ENCODE results near the gene OR1M1.

The OR1M1 gene

GRCh38 chr19:9109959-9110358 is 23.1 kb downstream of the OR1M1 start:
- no peak overlapping the region for H3K4me3 ChIP-seq (ENCODE audit: low read length)
- no peaks in the 10 kb centered on the region for H3K4me1 ChIP-seq (ENCODE audit: insufficient read depth, low read length)
- H3K27me3 ChIP-seq (ENCODE audit: insufficient read depth, low read length): no peaks in the 10 kb centered on the region
- H2AFZ ChIP-seq (ENCODE audit: low read depth, low read length): no peak overlapping the region
- no peaks in the 10 kb centered on the region for H3K36me3 ChIP-seq (ENCODE audit: insufficient read depth, low read length)
- H3K9me3 ChIP-seq (ENCODE audit: low read length): no peaks in the 10 kb centered on the region

- Histone ChIP-seq H3K9me3 (ENCODE audit: low read length) (no peaks in the 10 kb centered on the region), H3K27me3 (ENCODE audit: insufficient read depth, low read length) (no peaks in the 10 kb centered on the region), H3K36me3 (ENCODE audit: insufficient read depth, low read length) (no peaks in the 10 kb centered on the region), H2AFZ (ENCODE audit: low read depth, low read length) (no peak within 1 kb of the TSS), H3K4me3 (ENCODE audit: low read length) (no peak within 1 kb of the TSS), H3K4me1 (ENCODE audit: insufficient read depth, low read length) (no peaks in the 10 kb centered on the region)
Observed at GRCh38 chr19:9115307-9115813, 28.5 kb downstream of the OR1M1 start, which contains the start of gene OR7G1. OR7G1 (minus strand) TSS chr19:9115763; CDS start chr19:9115763, 0 bp downstream.

- Histone ChIP-seq H2AFZ (ENCODE audit: low read depth, low read length) (no peak overlapping the region), H3K4me1 (ENCODE audit: insufficient read depth, low read length) (no peaks in the 10 kb centered on the region), H3K4me3 (ENCODE audit: low read length) (no peak overlapping the region), H3K36me3 (ENCODE audit: insufficient read depth, low read length) (no peaks in the 10 kb centered on the region), H3K27me3 (ENCODE audit: insufficient read depth, low read length) (no peaks in the 10 kb centered on the region), H3K9me3 (ENCODE audit: low read length) (peaks cover 1% of the 10 kb centered on the region)
Observed at GRCh38 chr19:9116547-9116946, 29.7 kb downstream of the OR1M1 start.

- no peaks in the 10 kb centered on the region for H3K36me3 ChIP-seq (ENCODE audit: insufficient read depth, low read length)
- no peak within 1 kb of the TSS for H2AFZ ChIP-seq (ENCODE audit: low read depth, low read length)
- no peaks in the 10 kb centered on the region for H3K9me3 ChIP-seq (ENCODE audit: low read length)
- no peaks in the 10 kb centered on the region for H3K4me1 ChIP-seq (ENCODE audit: insufficient read depth, low read length)
- no peaks in the 10 kb centered on the region for H3K27me3 ChIP-seq (ENCODE audit: insufficient read depth, low read length)
- H3K4me3 ChIP-seq (ENCODE audit: low read length): no peak within 1 kb of the TSS
Observed at GRCh38 chr19:9126900-9127405, 40.1 kb downstream of the OR1M1 start, which contains the start of gene OR7G3. OR7G3 (minus strand) TSS chr19:9126950; CDS start chr19:9126950, 0 bp downstream.

- no peak overlapping the region for H2AFZ ChIP-seq (ENCODE audit: low read depth, low read length)
- no peaks in the 10 kb centered on the region for H3K9me3 ChIP-seq (ENCODE audit: low read length)
- H3K4me1 ChIP-seq (ENCODE audit: insufficient read depth, low read length): no peaks in the 10 kb centered on the region
- H3K27me3 ChIP-seq (ENCODE audit: insufficient read depth, low read length): no peaks in the 10 kb centered on the region
- H3K4me3 ChIP-seq (ENCODE audit: low read length): no peak overlapping the region
- H3K36me3 ChIP-seq (ENCODE audit: insufficient read depth, low read length): no peaks in the 10 kb centered on the region
Observed at GRCh38 chr19:9128171-9128570, 41.3 kb downstream of the OR1M1 start.

GRCh38 chr19:9130965-9131364 is 44.1 kb downstream of the OR1M1 start:
- Histone ChIP-seq H3K4me1 (ENCODE audit: insufficient read depth, low read length) (no peaks in the 10 kb centered on the region), H3K4me3 (ENCODE audit: low read length) (no peak overlapping the region), H3K27me3 (ENCODE audit: insufficient read depth, low read length) (no peaks in the 10 kb centered on the region), H3K9me3 (ENCODE audit: low read length) (no peaks in the 10 kb centered on the region), H3K36me3 (ENCODE audit: insufficient read depth, low read length) (no peaks in the 10 kb centered on the region), H2AFZ (ENCODE audit: low read depth, low read length) (no peak overlapping the region)

GRCh38 chr19:9132422-9132821 is 45.6 kb downstream of the OR1M1 start:
- H3K4me1 ChIP-seq (ENCODE audit: insufficient read depth, low read length): no peaks in the 10 kb centered on the region
- H3K9me3 ChIP-seq (ENCODE audit: low read length): no peaks in the 10 kb centered on the region
- H3K36me3 ChIP-seq (ENCODE audit: insufficient read depth, low read length): no peaks in the 10 kb centered on the region
- no peak overlapping the region for H3K4me3 ChIP-seq (ENCODE audit: low read length)
- no peak overlapping the region for H2AFZ ChIP-seq (ENCODE audit: low read depth, low read length)
- H3K27me3 ChIP-seq (ENCODE audit: insufficient read depth, low read length): no peaks in the 10 kb centered on the region

- peaks cover 2% of the 10 kb centered on the region for H3K9me3 ChIP-seq (ENCODE audit: low read length)
- no peaks in the 10 kb centered on the region for H3K27me3 ChIP-seq (ENCODE audit: insufficient read depth, low read length)
- peak overlapping the region; percentile 76 for H3K4me3 ChIP-seq (ENCODE audit: low read length)
- peaks cover 7% of the 10 kb centered on the region for H3K36me3 ChIP-seq (ENCODE audit: insufficient read depth, low read length)
- H2AFZ ChIP-seq (ENCODE audit: low read depth, low read length): peak overlapping the region; percentile 100
- H3K4me1 ChIP-seq (ENCODE audit: insufficient read depth, low read length): peaks cover 5% of the 10 kb centered on the region
Observed at GRCh38 chr19:9139609-9140158, 52.8 kb downstream of the OR1M1 start.

GRCh38 chr19:9140159-9140874 is 53.5 kb downstream of the OR1M1 start, which contains the start of gene ZNF317:
ZNF317 (plus strand) TSS chr19:9140397; CDS start chr19:9156017, 15,620 bp downstream.
- Histone ChIP-seq H3K9me3 (ENCODE audit: low read length) (peaks cover 4% of the 10 kb centered on the region), H3K4me1 (ENCODE audit: insufficient read depth, low read length) (peaks cover 5% of the 10 kb centered on the region), H3K36me3 (ENCODE audit: insufficient read depth, low read length) (peaks cover 7% of the 10 kb centered on the region), H3K27me3 (ENCODE audit: insufficient read depth, low read length) (no peaks in the 10 kb centered on the region), H2AFZ (ENCODE audit: low read depth, low read length) (peak within 1 kb of the TSS; percentile 100), H3K4me3 (ENCODE audit: low read length) (peak within 1 kb of the TSS; percentile 76)

- no peak overlapping the region for H2AFZ ChIP-seq (ENCODE audit: low read depth, low read length)
- H3K9me3 ChIP-seq (ENCODE audit: low read length): peaks cover 22% of the 10 kb centered on the region
- H3K27me3 ChIP-seq (ENCODE audit: insufficient read depth, low read length): no peaks in the 10 kb centered on the region
- H3K4me3 ChIP-seq (ENCODE audit: low read length): no peak overlapping the region
- H3K4me1 ChIP-seq (ENCODE audit: insufficient read depth, low read length): peaks cover 2% of the 10 kb centered on the region
- H3K36me3 ChIP-seq (ENCODE audit: insufficient read depth, low read length): peaks cover 13% of the 10 kb centered on the region
Observed at GRCh38 chr19:9144920-9145319, 58.1 kb downstream of the OR1M1 start.
